Suprapubic skin (tissue), 4 donors: ENCODE results near the gene IL27RA. TPM values are rescaled to one million over a fixed set of nuclear protein-coding genes. Genes with fewer than 3 reads are reported as not detected.
A peak's percentile ranks its signal among the peaks of the same experiment; 100 is the strongest.

Source experiments
- DNase-seq, 2 donors: peaks; one replicate each; pipeline ENCODE4 v3.0.0-alpha.2; 2019; ENCODE audit warnings: low spot score in 2 of 2
- H3K27ac ChIP-seq: fragments of 200-600 bp; sonication (generic); one replicate; pipeline ENCODE4 v1.5.1; 2019
- H3K27me3 ChIP-seq: fragments of 200-600 bp; sonication (generic); one replicate; pipeline ENCODE4 v1.5.1; 2019
- H3K36me3 ChIP-seq: fragments of 200-600 bp; sonication (generic); one replicate; pipeline ENCODE4 v1.5.1; 2019
- H3K4me1 ChIP-seq: fragments of 200-600 bp; sonication (generic); one replicate; pipeline ENCODE4 v1.5.1; 2019
- H3K4me3 ChIP-seq: fragments of 200-600 bp; sonication (generic); one replicate; pipeline ENCODE4 v1.5.1; 2019; ENCODE audit warnings: mild to moderate bottlenecking
- H3K9me3 ChIP-seq: fragments of 200-600 bp; sonication (generic); one replicate; pipeline ENCODE4 v1.5.1; 2019
- CTCF ChIP-seq, 2 donors: fragments of 200-600 bp in 1 of 2; fragments of 450-650 bp in 1 of 2; sonication (generic) in 1 of 2; IDR thresholded peaks; one replicate each; pipeline ENCODE4 v1.5.1; 2016 to 2019; ENCODE audit warnings: antibody characterized with exemption in 2 of 2, mild to moderate bottlenecking in 1 of 2, moderate library complexity in 1 of 2
- EP300 ChIP-seq: sonication (generic); formaldehyde crosslinking; IDR thresholded peaks from one replicate; pipeline ENCODE4 v1.6.1; 2017; ENCODE audit warnings: antibody characterized with exemption
- POLR2A ChIP-seq, 2 donors: fragments of 450-650 bp; IDR thresholded peaks; one replicate each; pipeline ENCODE4 v1.6.1; 2017; ENCODE audit warnings: antibody characterized with exemption in 2 of 2, mild to moderate bottlenecking in 2 of 2, moderate library complexity in 2 of 2
- POLR2AphosphoS5 ChIP-seq, 3 donors: sonication (generic); formaldehyde crosslinking; IDR thresholded peaks; one replicate each; pipeline ENCODE4 v1.6.1; 2017; ENCODE audit warnings: antibody characterized with exemption in 3 of 3
- WGBS: methylation state at CpG from one replicate; pipeline ENCODE4 v1.1.5; 2018; 5-methylcytosine and 5-hydroxymethylcytosine counted together
- total RNA-seq, 4 donors: library from RNA; depleted of rRNA; stranded (reverse); fragments of >200 nt; gene quantifications; one replicate each; pipeline ENCODE4 v1.1.0, GENCODE V29; 2016

Gene IL27RA
- 1 to 10 TPM in 3 of 4 donors, under 1 TPM in 1; 0.76 to 2.5 (median 1.5) TPM for total RNA-seq

- H3K36me3 ChIP-seq: no peaks in the 10 kb centered on the region
- no peak for DNase-seq
- H3K27me3 ChIP-seq: no peaks in the 10 kb centered on the region
- WGBS: no CpG with 5 or more reads among the region's 63 CpGs
- peak within 1 kb of the TSS; percentile 61 for H3K27ac ChIP-seq
- H3K4me3 ChIP-seq: peak within 1 kb of the TSS; percentile 72
- no peaks in the 10 kb centered on the region for H3K9me3 ChIP-seq
- H3K4me1 ChIP-seq: peaks cover 12% of the 10 kb centered on the region
- TF ChIP-seq POLR2A (IDR thresholded peaks at IDR 0.05): no peak
- TF ChIP-seq EP300: no peak
- no peak for TF ChIP-seq POLR2AphosphoS5 (IDR thresholded peaks at IDR 0.05)
- peak; percentile 10 to 41 for TF ChIP-seq CTCF (IDR thresholded peaks at IDR 0.05)
These were observed at the start of gene IL27RA for GRCh38 chr19:14031719-14032480. TSS of gene IL27RA (plus strand) at chr19:14031762. CDS start at chr19:14031873, 111 bp downstream.

GRCh38 chr19:13981988-13982501 lies 49.5 kb upstream of the IL27RA start:
- no peak overlapping the region for H3K27ac ChIP-seq
- no peak for DNase-seq
- peaks cover 4% of the 10 kb centered on the region for H3K36me3 ChIP-seq
- no peak overlapping the region for H3K4me3 ChIP-seq
- no peaks in the 10 kb centered on the region for H3K27me3 ChIP-seq
- WGBS: 95% methylated on average over 17 of the region's 17 CpGs
- peaks cover 34% of the 10 kb centered on the region for H3K4me1 ChIP-seq
- TF ChIP-seq POLR2A (IDR thresholded peaks at IDR 0.05): no peak
- no peak for TF ChIP-seq EP300
- TF ChIP-seq CTCF (IDR thresholded peaks at IDR 0.05): no peak
- no peak for TF ChIP-seq POLR2AphosphoS5 (IDR thresholded peaks at IDR 0.05)
- no peaks in the 10 kb centered on the region for H3K9me3 ChIP-seq

- H3K4me1 ChIP-seq: peaks cover 40% of the 10 kb centered on the region
- DNase-seq: no peak
These were observed 48.8 kb upstream of the IL27RA start for GRCh38 chr19:13982773-13983172.

GRCh38 chr19:13983213-13983889 lies 48.2 kb upstream of the IL27RA start:
- Histone ChIP-seq H3K27ac (no peak overlapping the region), H3K27me3 (no peaks in the 10 kb centered on the region), H3K4me3 (no peak overlapping the region), H3K36me3 (peaks cover 4% of the 10 kb centered on the region), H3K4me1 (peaks cover 36% of the 10 kb centered on the region), H3K9me3 (no peaks in the 10 kb centered on the region)
- no peak for DNase-seq
- no peak for TF ChIP-seq EP300
- no peak for TF ChIP-seq POLR2AphosphoS5 (IDR thresholded peaks at IDR 0.05)
- no peak for TF ChIP-seq POLR2A (IDR thresholded peaks at IDR 0.05)
- TF ChIP-seq CTCF (IDR thresholded peaks at IDR 0.05): no peak
- WGBS: no CpG with 5 or more reads among the region's 21 CpGs

More at GRCh38 chr19:13982773-13983172, 48.8 kb upstream of the IL27RA start:
- WGBS: 94% methylated on average over 7 of the region's 9 CpGs
- no peaks in the 10 kb centered on the region for H3K27me3 ChIP-seq
- H3K9me3 ChIP-seq: no peaks in the 10 kb centered on the region
- TF ChIP-seq EP300: no peak
- TF ChIP-seq CTCF (IDR thresholded peaks at IDR 0.05): no peak
- no peak for TF ChIP-seq POLR2AphosphoS5 (IDR thresholded peaks at IDR 0.05)
- TF ChIP-seq POLR2A (IDR thresholded peaks at IDR 0.05): no peak
- no peak overlapping the region for H3K27ac ChIP-seq
- H3K4me3 ChIP-seq: no peak overlapping the region
- H3K36me3 ChIP-seq: peaks cover 4% of the 10 kb centered on the region

DNA sequence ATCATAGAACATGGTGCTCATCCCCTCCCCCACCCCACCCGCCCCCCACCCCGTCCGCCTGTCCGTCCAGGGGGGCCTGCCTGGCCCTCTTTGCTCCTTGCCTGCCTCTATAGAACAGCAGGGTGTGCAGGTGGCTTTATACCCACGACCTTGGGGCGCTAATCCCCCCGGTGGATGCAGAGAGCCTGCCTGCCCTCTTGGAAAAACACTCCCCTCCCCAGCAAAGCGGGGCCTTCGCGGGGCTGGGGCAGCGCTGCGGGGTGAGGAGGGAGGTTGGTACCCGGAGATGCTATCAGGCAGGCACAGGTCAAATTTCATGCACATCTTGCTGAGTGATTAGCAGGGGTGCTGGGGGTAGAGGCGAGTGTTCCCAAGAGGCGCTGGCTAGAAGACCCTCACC lies 47.4 kb upstream of the IL27RA start:
- H3K27me3 ChIP-seq: no peaks in the 10 kb centered on the region
- H3K36me3 ChIP-seq: peaks cover 4% of the 10 kb centered on the region
- 85% methylated on average over 11 of the region's 15 CpGs for WGBS
- H3K9me3 ChIP-seq: no peaks in the 10 kb centered on the region
- TF ChIP-seq POLR2AphosphoS5 (IDR thresholded peaks at IDR 0.05): no peak
- no peak for TF ChIP-seq CTCF (IDR thresholded peaks at IDR 0.05)
- TF ChIP-seq POLR2A (IDR thresholded peaks at IDR 0.05): no peak
- no peak for TF ChIP-seq EP300
- peaks cover 30% of the 10 kb centered on the region for H3K4me1 ChIP-seq
- H3K4me3 ChIP-seq: no peak overlapping the region
- H3K27ac ChIP-seq: no peak overlapping the region
- DNase-seq: no peak
